Measurements from ENCODE around the gene NPC2. TPM values are rescaled to one million over a fixed set of nuclear protein-coding genes. Genes with fewer than 3 reads are reported as not detected.

NPC2 gene
- total and polyA plus RNA-seq, 2 of the 4 experiments (the other 2 are of a cell fraction): 210 to 273 TPM

- in situ Hi-C loops (cut with MboI; ENCODE audit: low sequenced_read_pairs): no loop called here
- Histone ChIP-seq H3K4me2 (ENCODE audit: low read depth, low read length) (no peak overlapping the region), H3K9me1 (ENCODE audit: insufficient read depth, low read length) (peaks cover 10% of the 10 kb centered on the region; the same call in 1 of the 2 replicates), H3K4me1 (ENCODE audit: control insufficient read depth, insufficient read depth, low read length) (peaks cover 7% of the 10 kb centered on the region), H4K91ac (ENCODE audit: insufficient read depth, low read depth, low read length) (no peak overlapping the region), H2AK5ac (ENCODE audit: low read depth, low read length) (no peak overlapping the region), H3K9me3 (ENCODE audit: control insufficient read depth, insufficient read depth, low read length) (no peaks in the 10 kb centered on the region), H2BK5ac (ENCODE audit: low read depth, low read length, poor library complexity, severe bottlenecking) (no peak overlapping the region), H3K4me3 (ENCODE audit: insufficient read depth, low read depth, low read length) (no peak overlapping the region), H3K79me1 (ENCODE audit: low read depth in 1 of 2, low read length in 2 of 2) (no peaks in the 10 kb centered on the region), H2BK15ac (ENCODE audit: low read depth, low read length) (no peak overlapping the region), H3K14ac (replicated peaks; ENCODE audit: low read depth, low read length) (no peak overlapping the region), H3K27ac (ENCODE audit: insufficient read depth, low read length) (no peak overlapping the region), H3K56ac (ENCODE audit: extremely low read depth, insufficient read depth, low read length) (no peak overlapping the region), H2AFZ (replicated peaks; ENCODE audit: low read length, poor library complexity) (no peak overlapping the region), H4K20me1 (ENCODE audit: insufficient read depth, low read length) (no peaks in the 10 kb centered on the region), H3K18ac (ENCODE audit: low read depth, low read length) (no peak overlapping the region), H3K23ac (ENCODE audit: low read depth, low read length) (no peak overlapping the region), H2BK120ac (ENCODE audit: low read depth, low read length) (no peak overlapping the region), H2BK20ac (ENCODE audit: low read depth, low read length) (no peak overlapping the region), H3K4ac (ENCODE audit: low read depth, low read length) (no peak overlapping the region), H3K27me3 (ENCODE audit: control insufficient read depth, insufficient read depth, low read length) (no peaks in the 10 kb centered on the region), H3K36me3 (ENCODE audit: control insufficient read depth, insufficient read depth, low read length) (peaks cover 9% of the 10 kb centered on the region), H3K9ac (ENCODE audit: low read depth, low read length) (no peak overlapping the region), H4K5ac (ENCODE audit: low read depth, low read length) (no peak overlapping the region), H2AK9ac (replicated peaks; ENCODE audit: low read depth, low read length, poor library complexity) (no peak overlapping the region), H4K8ac (ENCODE audit: low read depth in 2 of 2, low read length in 2 of 2) (no peak overlapping the region)
- no TSS peak for BruUV-seq (replicated peaks)
- ChIA-PET CTCF (interaction anchor here (0.7 kb wide), 1 partner anchor 10 kb away, joined by 4 read pairs; no protein-coding TSS in a partner anchor), POLR2A (ENCODE audit: unreplicated experiment) (no interaction called here)
- TF ChIP-seq BHLHE40 (IDR thresholded peaks at IDR 0.05; ENCODE audit: low read depth, low read length) (no peak), NFE2L2 (IDR thresholded peaks at IDR 0.05; ENCODE audit: low read depth, low read length) (no peak), MAZ (IDR thresholded peaks at IDR 0.05; ENCODE audit: borderline replicate concordance, low read depth, low read length) (no peak), POLR2A (IDR thresholded peaks at IDR 0.05; ENCODE audit: low read depth, low read length) (no peak), FOS (IDR thresholded peaks at IDR 0.05; ENCODE audit: low read depth, low read length) (no peak), RCOR1 (IDR thresholded peaks at IDR 0.05; ENCODE audit: insufficient replicate concordance, low read length) (no peak), MXI1 (IDR thresholded peaks at IDR 0.05; ENCODE audit: borderline replicate concordance, low read depth, low read length) (no peak), RFX5 (IDR thresholded peaks at IDR 0.05; ENCODE audit: low read depth, low read length) (no peak)
- 92% methylated on average over 2 of the region's 3 CpGs; no CpG with 5 or more reads in 1 of the 2 experiments for WGBS, 2 experiments (ENCODE audit: extremely low coverage in 2 of 2, insufficient read length in 1 of 2)
- dilution Hi-C loops (cut with HindIII; ENCODE audit: low sequenced_read_pairs, unreplicated experiment): no loop called here
- no peak for ATAC-seq (ENCODE audit: low read depth)
- intact Hi-C loops (cut with micrococcal nuclease): loop anchor here (10.0 kb wide), 1 partner anchor 362 kb away; no protein-coding TSS in a partner anchor
- DNase-seq: no peak
Observed at GRCh38 chr14:74476607-74477006, 16.5 kb downstream of the NPC2 start.
